Muscle layer of duodenum (tissue), 2 donors: ENCODE data around the gene MEF2B.
"Not testable (repeated sequence)": the region's sequence is repeated elsewhere in the genome, so short reads cannot be mapped to it uniquely, and the experiment has no call there.

ENCODE experiments used
- H3K27ac ChIP-seq: one replicate; pipeline ENCODE4 v1.7.0; 2013; ENCODE audit warnings: mild to moderate bottlenecking, low read length
- H3K27me3 ChIP-seq: one replicate; pipeline ENCODE4 v1.7.0; 2013; ENCODE audit warnings: low read depth, mild to moderate bottlenecking, control low read depth, low read length
- H3K36me3 ChIP-seq, 2 donors: one replicate each; pipeline ENCODE4 v1.7.0; 2013; ENCODE audit warnings: low read length in 2 of 2, control low read depth in 1 of 2, mild to moderate bottlenecking in 1 of 2; ENCODE audit not compliant: insufficient read depth in 2 of 2, control insufficient read depth in 1 of 2
- H3K4me1 ChIP-seq, 2 donors: one replicate each; pipeline ENCODE4 v1.7.0; 2013; ENCODE audit warnings: low read length in 2 of 2, mild to moderate bottlenecking in 2 of 2, control low read depth in 1 of 2, moderate library complexity in 1 of 2; ENCODE audit not compliant: insufficient read depth in 2 of 2, control insufficient read depth in 1 of 2
- H3K4me3 ChIP-seq, 2 donors: one replicate each; pipeline ENCODE4 v1.7.0; 2013; ENCODE audit warnings: low read length in 2 of 2, low read depth in 1 of 2, mild to moderate bottlenecking in 1 of 2
- H3K9me3 ChIP-seq, 2 donors: one replicate each; pipeline ENCODE4 v1.7.0; 2013; ENCODE audit warnings: low read length in 2 of 2, control low read depth in 1 of 2, mild to moderate bottlenecking in 1 of 2; ENCODE audit not compliant: control insufficient read depth in 1 of 2
- donor health status: healthy.

Gene MEF2B

DNA sequence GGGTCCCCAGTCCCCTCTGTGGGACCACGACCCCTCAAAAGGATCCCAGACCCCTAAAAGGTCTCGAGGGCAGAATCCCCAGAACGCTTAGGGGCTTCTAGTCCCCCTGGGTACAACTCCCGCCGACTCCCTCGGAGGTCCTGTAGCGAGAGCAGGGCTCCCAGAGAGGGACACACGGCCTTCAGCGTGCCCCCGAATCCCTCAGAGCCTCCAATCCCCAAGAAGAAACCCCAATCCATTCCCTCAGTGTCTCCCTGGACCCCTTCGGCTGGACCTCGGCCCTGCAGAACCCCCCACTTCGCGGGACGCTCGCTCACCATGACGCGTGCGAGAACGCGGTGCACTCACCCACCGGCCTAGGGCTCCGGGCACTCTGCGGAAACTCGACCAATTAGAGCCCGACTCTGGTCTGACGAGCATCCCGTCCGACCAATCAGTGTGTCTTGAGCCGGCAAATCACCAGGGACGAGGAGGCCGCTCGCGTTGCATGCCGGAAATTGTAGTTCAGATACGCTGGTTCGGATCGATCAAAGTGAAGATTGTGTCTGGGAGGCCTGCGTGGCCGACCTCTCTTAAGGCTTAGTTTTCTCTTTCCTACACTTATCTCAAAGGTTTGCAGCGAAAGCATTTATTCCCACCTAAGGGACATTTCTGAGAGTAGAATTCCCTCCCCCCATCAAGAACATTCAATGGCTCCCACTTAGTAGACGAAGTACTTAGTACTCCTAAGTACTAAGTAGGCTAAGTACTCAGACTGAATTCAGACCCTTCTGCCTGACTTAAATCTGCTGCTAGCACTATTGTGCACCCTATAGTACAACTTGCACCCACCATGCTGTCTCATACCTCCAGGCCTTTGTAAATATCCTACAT is 31.7 kb downstream of the MEF2B start, which contains the start of gene TMEM161A:
Gene TMEM161A, minus strand, starts transcription at position 370 of the 873 bp plus-strand sequence. Its CDS starts 50 bp downstream, at position 320.
- no peaks in the 10 kb centered on the region for H3K9me3 ChIP-seq
- no peaks in the 10 kb centered on the region for H3K36me3 ChIP-seq
- peak within 1 kb of the TSS; percentile 87 for H3K27ac ChIP-seq
- H3K4me1 ChIP-seq: peaks cover 0 to 10% of the 10 kb centered on the region in 2 donors
- peak within 1 kb of the TSS; percentile 84 to 89 for H3K4me3 ChIP-seq
- H3K27me3 ChIP-seq: no peaks in the 10 kb centered on the region

DNA sequence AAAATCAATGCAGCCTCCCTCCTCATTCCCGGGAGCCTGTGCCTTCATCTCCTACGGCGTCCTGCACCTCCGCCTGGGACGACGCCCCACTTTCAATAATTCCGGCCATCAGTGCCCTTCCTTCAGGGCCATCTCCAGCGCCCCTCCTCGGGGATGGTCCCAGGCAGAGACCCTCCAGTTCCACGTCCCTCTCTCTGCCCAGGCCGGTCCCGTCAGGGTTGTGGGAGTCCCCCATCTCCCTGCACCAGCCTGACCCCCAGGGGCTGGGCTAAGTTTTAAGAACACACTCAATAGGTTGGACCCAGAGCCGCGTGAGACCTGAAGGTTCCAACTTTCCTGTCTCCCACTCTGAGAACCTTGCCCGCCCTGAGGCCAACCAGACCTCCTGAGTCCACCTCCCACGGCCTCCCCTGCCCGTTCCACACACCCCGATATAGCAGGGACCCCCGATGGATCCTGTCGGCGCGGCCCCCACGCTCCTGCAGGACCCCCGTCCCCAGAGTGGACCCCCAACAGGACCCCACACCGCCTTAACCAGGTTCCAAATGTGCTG is 32.4 kb downstream of the MEF2B start:
- Histone ChIP-seq H3K4me1 (peaks cover 0 to 10% of the 10 kb centered on the region in 2 donors), H3K27me3 (no peaks in the 10 kb centered on the region), H3K36me3 (peaks cover 0 to 6% of the 10 kb centered on the region in 2 donors), H3K4me3 (peak overlapping the region; percentile 84 to 89), H3K27ac (peak overlapping the region; percentile 87), H3K9me3 (no peaks in the 10 kb centered on the region)

DNA sequence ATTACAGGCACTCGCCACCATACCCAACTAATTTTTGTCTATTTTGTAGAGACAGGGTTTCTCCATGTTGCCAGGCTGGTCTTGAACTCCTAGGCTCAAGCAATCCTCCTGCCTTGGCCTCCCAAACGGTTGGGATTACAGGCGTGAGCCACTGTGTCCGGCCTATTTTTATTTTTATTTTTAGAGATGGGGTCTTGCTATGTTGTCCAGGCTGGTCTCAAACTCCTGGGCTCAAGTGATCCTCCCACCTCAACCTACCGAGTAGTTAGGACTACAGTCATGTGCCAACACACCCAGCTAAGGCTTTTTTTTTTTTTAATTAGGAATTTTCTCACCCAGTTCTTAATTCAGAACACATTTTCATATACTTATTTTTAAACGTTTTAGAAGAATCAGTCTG is 34.4 kb downstream of the MEF2B start:
- peaks cover 4 to 14% of the 10 kb centered on the region in 2 donors for H3K36me3 ChIP-seq
- H3K27me3 ChIP-seq, H3K27ac ChIP-seq, H3K4me1 ChIP-seq, H3K4me3 ChIP-seq, H3K9me3 ChIP-seq: not testable (repeated sequence)

DNA sequence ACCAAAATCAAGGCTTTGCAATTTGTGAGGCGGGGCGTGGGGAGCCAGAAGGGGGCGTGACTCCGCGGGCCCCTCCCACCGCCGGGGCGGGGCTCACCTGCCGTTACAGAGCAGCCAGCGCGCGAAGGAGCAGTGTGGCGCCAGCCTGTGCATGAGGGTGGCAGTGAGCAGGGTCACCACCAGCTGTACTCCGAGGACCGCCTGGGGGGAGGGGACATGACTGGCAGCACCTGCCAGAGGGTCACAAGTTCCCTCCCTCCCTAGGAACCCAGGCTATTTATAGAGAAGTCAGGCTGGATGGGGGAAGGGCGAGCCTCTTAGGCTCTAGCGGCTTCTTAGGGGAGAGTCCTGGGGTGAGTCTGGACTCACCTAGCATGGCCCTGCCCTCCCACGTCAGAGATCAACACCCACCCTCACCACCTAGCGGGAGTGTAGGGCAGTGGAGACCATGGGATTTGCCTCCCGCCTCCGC is 35.3 kb downstream of the MEF2B start:
- Histone ChIP-seq H3K27ac (no peak overlapping the region), H3K4me1 (peaks cover 0 to 10% of the 10 kb centered on the region in 2 donors), H3K9me3 (peaks cover 5 to 7% of the 10 kb centered on the region in 2 donors), H3K27me3 (no peaks in the 10 kb centered on the region), H3K4me3 (no peak overlapping the region), H3K36me3 (peaks cover 4 to 14% of the 10 kb centered on the region in 2 donors)

DNA sequence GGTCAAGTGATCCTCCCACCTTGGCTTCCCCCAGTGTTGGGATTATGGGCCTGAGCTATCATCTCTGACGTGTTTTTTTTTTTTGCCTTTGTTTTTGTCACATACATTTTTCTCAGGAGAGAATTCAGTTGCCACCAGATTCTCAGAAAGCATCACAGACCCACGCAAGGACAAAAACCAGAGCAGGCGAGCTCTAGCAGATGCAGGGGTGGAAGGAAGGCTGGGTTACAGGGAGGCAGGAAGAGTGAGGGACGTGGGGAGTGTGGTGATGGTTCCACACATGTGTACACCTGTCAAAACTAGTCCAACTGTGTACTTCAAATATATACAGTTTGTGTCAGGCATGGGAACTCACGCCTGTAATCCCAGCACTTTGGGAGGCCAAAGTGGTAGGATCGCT is 36.1 kb downstream of the MEF2B start:
- Histone ChIP-seq H3K27ac (no peak overlapping the region), H3K4me3 (no peak overlapping the region), H3K4me1 (peaks cover 0 to 10% of the 10 kb centered on the region in 2 donors), H3K36me3 (peaks cover 4 to 14% of the 10 kb centered on the region in 2 donors), H3K9me3 (peaks cover 5 to 7% of the 10 kb centered on the region in 2 donors), H3K27me3 (no peaks in the 10 kb centered on the region)

DNA sequence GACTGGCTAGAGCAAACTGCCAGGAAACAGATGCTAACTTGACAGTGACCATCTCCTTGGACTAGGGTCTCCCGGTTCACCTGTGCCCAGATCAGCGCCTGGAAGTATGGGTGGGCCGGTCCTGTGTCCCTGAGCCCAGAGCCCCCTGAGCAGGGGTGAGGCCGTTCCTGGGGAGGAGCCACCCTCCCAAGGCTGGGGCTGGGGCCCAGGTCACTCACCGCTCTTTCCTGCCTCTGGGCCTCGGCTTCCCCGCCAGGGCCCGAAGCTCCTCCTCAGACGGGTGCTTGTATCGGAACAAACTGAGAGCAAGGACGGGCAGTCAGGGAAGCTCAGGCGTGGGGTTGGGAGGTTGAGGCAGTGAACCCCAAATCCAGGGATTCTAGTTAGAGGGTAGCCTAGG is 37.2 kb downstream of the MEF2B start:
- Histone ChIP-seq H3K27ac (no peak overlapping the region), H3K27me3 (no peaks in the 10 kb centered on the region), H3K4me1 (peaks cover 0 to 10% of the 10 kb centered on the region in 2 donors), H3K36me3 (peaks cover 4 to 14% of the 10 kb centered on the region in 2 donors), H3K9me3 (peaks cover 5 to 7% of the 10 kb centered on the region in 2 donors), H3K4me3 (no peak overlapping the region)

DNA sequence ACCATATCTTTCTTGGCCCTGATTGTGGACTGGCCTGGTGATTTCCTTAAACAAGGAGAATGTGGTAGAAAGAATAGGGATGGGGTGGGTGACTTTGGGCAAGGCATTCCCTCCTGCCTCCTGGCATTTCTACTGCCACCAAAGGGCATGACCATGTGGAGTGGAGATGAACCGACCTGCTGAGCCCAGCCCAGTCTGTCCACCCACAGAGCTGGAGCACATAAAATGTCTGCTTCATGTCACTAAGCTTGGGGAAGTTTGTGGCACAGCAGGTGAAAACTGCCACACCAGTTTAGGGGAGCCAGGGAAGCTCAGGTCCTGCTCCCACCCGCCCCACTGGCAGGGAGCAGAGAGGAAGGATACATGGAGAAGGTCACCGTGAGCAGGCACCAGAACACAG is 38.1 kb downstream of the MEF2B start:
- H3K9me3 ChIP-seq: peaks cover 5 to 7% of the 10 kb centered on the region in 2 donors
- H3K36me3 ChIP-seq: peaks cover 4 to 14% of the 10 kb centered on the region in 2 donors
- no peak overlapping the region for H3K27ac ChIP-seq
- peak overlapping the region in 1 of 2 donors; percentile 18 for H3K4me3 ChIP-seq
- peaks cover 0 to 2% of the 10 kb centered on the region in 2 donors for H3K4me1 ChIP-seq
- H3K27me3 ChIP-seq: no peaks in the 10 kb centered on the region

DNA sequence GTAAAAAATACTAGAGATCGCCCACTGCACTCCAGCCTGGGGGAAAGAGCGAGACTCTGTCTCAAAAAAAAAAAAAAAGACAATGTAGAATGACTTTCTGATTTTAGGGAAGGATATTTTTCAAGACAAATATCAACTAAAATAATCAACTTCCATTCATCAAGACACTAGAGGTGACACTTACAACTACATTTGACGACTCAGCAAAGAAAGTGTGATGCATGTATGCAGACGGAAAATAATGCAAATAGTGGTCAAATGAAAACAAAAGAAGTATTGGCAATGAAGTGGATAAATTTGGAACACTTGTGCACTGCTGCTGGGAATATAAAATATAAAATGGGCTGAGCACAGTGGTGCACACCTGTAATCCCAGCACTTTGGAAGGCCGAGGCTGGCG is 44.0 kb downstream of the MEF2B start:
- Histone ChIP-seq H3K4me1 (no peaks in the 10 kb centered on the region), H3K4me3 (no peak overlapping the region), H3K36me3 (peaks cover 0 to 9% of the 10 kb centered on the region in 2 donors), H3K27me3 (no peaks in the 10 kb centered on the region), H3K27ac (no peak overlapping the region), H3K9me3 (peaks cover 0 to 12% of the 10 kb centered on the region in 2 donors)

DNA sequence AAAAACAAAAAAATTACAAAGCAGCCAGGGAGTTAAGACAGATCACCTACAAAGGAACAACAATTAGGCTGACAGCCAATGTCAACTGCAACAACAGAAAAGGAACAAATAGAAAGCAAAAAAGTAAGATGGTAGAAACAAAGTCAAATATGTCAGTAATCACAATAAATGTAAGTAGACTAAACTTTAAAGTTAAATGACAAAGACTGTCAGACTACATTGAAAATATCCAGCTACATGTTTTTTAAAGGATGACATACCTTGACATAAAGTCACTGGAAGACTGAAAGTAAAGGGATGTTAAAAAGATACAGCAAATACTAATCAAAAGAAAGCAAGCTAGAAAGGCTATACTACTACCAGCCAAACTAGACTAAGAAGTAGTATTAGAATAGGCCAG is 46.7 kb downstream of the MEF2B start:
- Histone ChIP-seq H3K36me3 (peaks cover 0 to 9% of the 10 kb centered on the region in 2 donors), H3K9me3 (peaks cover 0 to 12% of the 10 kb centered on the region in 2 donors), H3K4me3 (no peak overlapping the region), H3K27me3 (no peaks in the 10 kb centered on the region), H3K27ac (no peak overlapping the region), H3K4me1 (peaks cover 0 to 9% of the 10 kb centered on the region in 2 donors)

DNA sequence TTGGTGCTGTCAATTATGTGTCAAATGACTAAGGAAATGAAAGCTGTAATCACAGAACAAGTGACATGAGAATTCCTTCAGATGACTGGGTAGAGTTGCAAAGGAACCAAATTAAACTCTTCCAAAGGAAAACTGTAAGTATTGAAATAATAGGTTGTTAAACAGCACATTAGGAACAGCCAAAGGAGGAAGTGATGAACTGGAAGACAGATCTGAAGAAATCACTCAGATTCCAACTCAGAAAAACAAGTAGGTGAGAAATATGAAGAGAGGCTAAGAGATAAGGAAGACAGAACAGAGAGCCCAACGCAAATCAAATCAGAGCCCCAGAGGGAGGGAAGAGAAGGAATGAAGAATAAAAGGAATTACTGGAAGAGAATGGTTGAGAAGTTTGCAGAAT is 47.2 kb downstream of the MEF2B start:
- Histone ChIP-seq H3K27me3 (no peaks in the 10 kb centered on the region), H3K36me3 (peaks cover 0 to 9% of the 10 kb centered on the region in 2 donors), H3K27ac (no peak overlapping the region), H3K4me3 (no peak overlapping the region), H3K4me1 (peaks cover 0 to 9% of the 10 kb centered on the region in 2 donors), H3K9me3 (peaks cover 0 to 12% of the 10 kb centered on the region in 2 donors)

DNA sequence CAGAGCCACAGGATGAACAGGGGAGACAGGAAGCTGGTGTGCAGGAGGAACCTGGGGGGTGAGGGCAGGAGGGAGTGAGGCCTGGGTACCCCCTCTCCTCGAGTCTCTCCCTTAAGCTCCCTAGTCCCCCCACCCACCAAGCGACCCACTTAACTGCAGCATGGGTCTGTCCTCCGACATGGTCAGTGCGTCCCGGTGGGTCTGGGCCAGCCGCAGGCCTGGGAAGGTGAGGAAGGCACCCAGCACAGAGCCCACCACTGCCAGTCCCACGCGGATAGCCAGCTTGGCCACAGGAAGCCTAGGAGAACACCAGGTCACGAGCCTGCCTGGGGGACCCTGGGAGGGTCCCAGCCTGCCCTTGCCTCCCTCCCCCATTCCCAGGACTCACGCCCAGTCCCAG is 48.7 kb downstream of the MEF2B start:
- no peak overlapping the region for H3K27ac ChIP-seq
- H3K36me3 ChIP-seq: peaks cover 0 to 9% of the 10 kb centered on the region in 2 donors
- no peak overlapping the region for H3K4me3 ChIP-seq
- H3K9me3 ChIP-seq: peaks cover 0 to 12% of the 10 kb centered on the region in 2 donors
- H3K27me3 ChIP-seq: no peaks in the 10 kb centered on the region
- peaks cover 0 to 9% of the 10 kb centered on the region in 2 donors for H3K4me1 ChIP-seq
